Colonic mucosa (tissue), 4 donors: ENCODE results near the gene ITGB1BP1. TPM values are rescaled to one million over a fixed set of nuclear protein-coding genes. Genes with fewer than 3 reads are reported as not detected.

Experiments
- DNase-seq: peaks from one replicate; pipeline ENCODE4 v3.0.0-alpha.2; 2020
- H3K27ac ChIP-seq: fragments of 200-600 bp; one replicate; pipeline ENCODE4 v1.8.0; 2021
- H3K27me3 ChIP-seq: fragments of 200-600 bp; one replicate; pipeline ENCODE4 v1.8.0; 2021
- H3K36me3 ChIP-seq: fragments of 200-600 bp; one replicate; pipeline ENCODE4 v1.8.0; 2021
- H3K4me1 ChIP-seq: fragments of 200-600 bp; one replicate; pipeline ENCODE4 v1.8.0; 2021; ENCODE audit warnings: mild to moderate bottlenecking
- H3K4me3 ChIP-seq: fragments of 200-600 bp; one replicate; pipeline ENCODE4 v1.8.0; 2021
- H3K9ac ChIP-seq, 2 donors: one replicate each; pipeline ENCODE4 v1.7.0; 2013; ENCODE audit warnings: control low read depth in 2 of 2, low read depth in 2 of 2, low read length in 2 of 2
- H3K9me3 ChIP-seq: fragments of 200-600 bp; one replicate; pipeline ENCODE4 v1.8.0; 2021
- CTCF ChIP-seq: fragments of 200-600 bp; IDR thresholded peaks from one replicate; pipeline ENCODE4 v1.8.0; 2022; ENCODE audit warnings: antibody characterized with exemption, mild to moderate bottlenecking
- intact Hi-C: fragments of 100-400 bp; cut with DNase I; formaldehyde crosslinking; loops from one replicate; pipeline ENCODE4 v1.14.1; 2022
- total RNA-seq, 2 donors: library from RNA; stranded (reverse); fragmentation: NEBNext Ultra II Directional in 1 of 2; extraction: Animal tissue kit (Norgen Biotek cat#: 25700) in 1 of 2; gene quantifications; one replicate each; pipeline ENCODE4 v1.2.1, GENCODE V29; 2021
- donor health status: healthy.
- donor health status: DM: no; HTN: no; CAD: no.
- donor health status: DM: no; HTN: no; CAD: no.

ITGB1BP1 gene
- total RNA-seq, 2 donors from 2014 or later, result 57.5 to 58.5 TPM

GRCh38 chr2:9374071-9374730, 49.1 kb downstream of the ITGB1BP1 start:
- intact Hi-C loops, result no loop called here
- H3K9me3 ChIP-seq, result no peaks in the 10 kb centered on the region
- DNase-seq, result no peak
- H3K27me3 ChIP-seq, result no peaks in the 10 kb centered on the region
- no peaks in the 10 kb centered on the region for H3K36me3 ChIP-seq
- TF ChIP-seq CTCF, result no peak
- H3K4me3 ChIP-seq, result no peak overlapping the region
- H3K27ac ChIP-seq, result no peak overlapping the region
- H3K9ac ChIP-seq, result no peak overlapping the region
- no peaks in the 10 kb centered on the region for H3K4me1 ChIP-seq

GRCh38 chr2:9373476-9373875, 49.9 kb downstream of the ITGB1BP1 start:
- H3K9ac ChIP-seq, result no peak overlapping the region
- H3K9me3 ChIP-seq, result no peaks in the 10 kb centered on the region
- H3K4me1 ChIP-seq, result no peaks in the 10 kb centered on the region
- no peak overlapping the region for H3K27ac ChIP-seq
- H3K27me3 ChIP-seq, result no peaks in the 10 kb centered on the region
- H3K4me3 ChIP-seq, result no peak overlapping the region
- no peak for TF ChIP-seq CTCF
- intact Hi-C loops, result no loop called here
- no peak for DNase-seq
- no peaks in the 10 kb centered on the region for H3K36me3 ChIP-seq

GRCh38 chr2:9373047-9373446, 50.3 kb downstream of the ITGB1BP1 start:
- H3K9me3 ChIP-seq, result no peaks in the 10 kb centered on the region
- intact Hi-C loops, result no loop called here
- no peak overlapping the region for H3K4me3 ChIP-seq
- no peak for TF ChIP-seq CTCF
- no peaks in the 10 kb centered on the region for H3K4me1 ChIP-seq
- H3K27ac ChIP-seq, result no peak overlapping the region
- no peak for DNase-seq
- H3K36me3 ChIP-seq, result no peaks in the 10 kb centered on the region
- no peak overlapping the region for H3K9ac ChIP-seq
- H3K27me3 ChIP-seq, result no peaks in the 10 kb centered on the region

GRCh38 chr2:9370746-9371145, 52.6 kb downstream of the ITGB1BP1 start:
- TF ChIP-seq CTCF, result no peak
- H3K4me3 ChIP-seq, result no peak overlapping the region
- no peak overlapping the region for H3K9ac ChIP-seq
- H3K4me1 ChIP-seq, result no peaks in the 10 kb centered on the region
- intact Hi-C loops, result no loop called here
- no peaks in the 10 kb centered on the region for H3K9me3 ChIP-seq
- H3K27me3 ChIP-seq, result no peaks in the 10 kb centered on the region
- no peaks in the 10 kb centered on the region for H3K36me3 ChIP-seq
- no peak overlapping the region for H3K27ac ChIP-seq
- no peak for DNase-seq

- H3K27me3 ChIP-seq, result no peaks in the 10 kb centered on the region
- no peaks in the 10 kb centered on the region for H3K9me3 ChIP-seq
- no peak for DNase-seq
- intact Hi-C loops, result no loop called here
- H3K4me3 ChIP-seq, result no peak overlapping the region
- no peaks in the 10 kb centered on the region for H3K36me3 ChIP-seq
- TF ChIP-seq CTCF, result no peak
- no peak overlapping the region for H3K27ac ChIP-seq
- H3K9ac ChIP-seq, result no peak overlapping the region
- H3K4me1 ChIP-seq, result no peaks in the 10 kb centered on the region
Observed at GRCh38 chr2:9366026-9366425, 57.3 kb downstream of the ITGB1BP1 start.
